Lower leg skin (tissue), 3 donors: ENCODE measurements around the gene VRTN.
A peak's percentile ranks its signal among the peaks of the same experiment; 100 is the strongest.

Experiments used
- POLR2A ChIP-seq, 2 donors: fragments of 450-650 bp; IDR thresholded peaks; one replicate each; pipeline ENCODE4 v1.6.1; 2016 to 2017; ENCODE audit warnings: antibody characterized with exemption in 2 of 2, mild to moderate bottlenecking in 1 of 2, moderate library complexity in 1 of 2
- TF ChIP-seq, protein P1 (sequence below), 3 donors: fragments of 450-650 bp; IDR thresholded peaks; one replicate each; pipeline ENCODE4 v1.5.1; 2016; ENCODE audit warnings: antibody characterized with exemption in 3 of 3, mild to moderate bottlenecking in 3 of 3, moderate library complexity in 2 of 3

DNA sequence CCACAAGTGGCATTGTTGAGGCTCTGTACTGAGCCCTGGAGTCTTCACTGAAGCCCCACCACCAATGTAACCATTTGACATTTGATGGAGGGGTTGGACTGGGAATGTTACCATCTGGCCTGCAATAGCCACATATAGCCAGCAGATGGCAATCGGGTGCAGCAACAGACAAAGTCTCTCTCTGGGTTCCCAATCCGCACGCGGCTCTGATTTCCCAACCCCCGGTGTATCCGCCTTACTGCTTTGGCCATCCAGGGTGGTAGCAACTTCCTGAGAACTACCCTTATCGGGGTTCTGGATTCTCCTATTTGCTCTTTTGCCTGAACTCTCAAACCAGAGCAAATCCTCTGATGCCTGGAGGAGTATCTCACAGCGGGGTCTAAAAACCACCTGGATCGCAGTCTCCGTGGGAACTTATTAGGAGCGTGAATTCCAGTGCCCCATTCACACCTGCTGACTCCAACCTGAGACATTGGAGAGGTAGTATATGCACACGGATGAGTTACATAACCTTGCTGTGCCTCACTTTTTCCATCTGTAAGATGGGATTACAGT lies 14.2 kb downstream of the VRTN start:
- TF ChIP-seq POLR2A (IDR thresholded peaks at IDR 0.05): no peak
- TF ChIP-seq, protein P1, sequence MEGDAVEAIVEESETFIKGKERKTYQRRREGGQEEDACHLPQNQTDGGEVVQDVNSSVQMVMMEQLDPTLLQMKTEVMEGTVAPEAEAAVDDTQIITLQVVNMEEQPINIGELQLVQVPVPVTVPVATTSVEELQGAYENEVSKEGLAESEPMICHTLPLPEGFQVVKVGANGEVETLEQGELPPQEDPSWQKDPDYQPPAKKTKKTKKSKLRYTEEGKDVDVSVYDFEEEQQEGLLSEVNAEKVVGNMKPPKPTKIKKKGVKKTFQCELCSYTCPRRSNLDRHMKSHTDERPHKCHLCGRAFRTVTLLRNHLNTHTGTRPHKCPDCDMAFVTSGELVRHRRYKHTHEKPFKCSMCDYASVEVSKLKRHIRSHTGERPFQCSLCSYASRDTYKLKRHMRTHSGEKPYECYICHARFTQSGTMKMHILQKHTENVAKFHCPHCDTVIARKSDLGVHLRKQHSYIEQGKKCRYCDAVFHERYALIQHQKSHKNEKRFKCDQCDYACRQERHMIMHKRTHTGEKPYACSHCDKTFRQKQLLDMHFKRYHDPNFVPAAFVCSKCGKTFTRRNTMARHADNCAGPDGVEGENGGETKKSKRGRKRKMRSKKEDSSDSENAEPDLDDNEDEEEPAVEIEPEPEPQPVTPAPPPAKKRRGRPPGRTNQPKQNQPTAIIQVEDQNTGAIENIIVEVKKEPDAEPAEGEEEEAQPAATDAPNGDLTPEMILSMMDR (IDR thresholded peaks at IDR 0.05): peak in 1 of 3 donors; percentile 89
